Body of pancreas (tissue), 4 donors: ENCODE results near the gene SLC39A10. TPM values are rescaled to one million over a fixed set of nuclear protein-coding genes. Genes with fewer than 3 reads are reported as not detected.
A peak's percentile ranks its signal among the peaks of the same experiment; 100 is the strongest.

Experiments used
- ATAC-seq: fragments of 150-250 bp; one replicate; pipeline ENCODE4 v1.9.1; 2016
- DNase-seq, 4 donors: peaks; one replicate each; pipeline ENCODE4 v3.0.0-alpha.2; 2019
- H3K27ac ChIP-seq, 4 donors: fragments of 200-600 bp; sonication (generic); 1 replicate in 3 of 4; 2 replicates in 1 of 4; pipeline versions ENCODE4 v1.5.1 to v1.6.1; 2016 to 2019; ENCODE audit warnings: mild to moderate bottlenecking in 1 of 4, mixed read lengths in 1 of 4, moderate library complexity in 1 of 4
- H3K27me3 ChIP-seq, 2 donors: fragments of 200-600 bp; sonication (generic); one replicate each; pipeline ENCODE4 v1.6.0; 2016; ENCODE audit warnings: mild to moderate bottlenecking in 1 of 2
- H3K36me3 ChIP-seq, 2 donors: fragments of 200-600 bp; sonication (generic); replicated peaks in 1 of 2; 2 replicates each; pipeline ENCODE4 v1.5.1; 2016; ENCODE audit warnings: low read depth in 2 of 2; ENCODE audit not compliant: insufficient read depth in 1 of 2
- H3K4me1 ChIP-seq: fragments of 200-600 bp; sonication (generic); one replicate; pipeline ENCODE4 v1.6.0; 2016
- H3K4me3 ChIP-seq, 2 donors: fragments of 200-600 bp; sonication (generic); 1 replicate in 1 of 2; 2 replicates in 1 of 2; pipeline ENCODE4 v1.5.1; 2016 to 2019
- H3K9me3 ChIP-seq, 3 donors: fragments of 200-600 bp; sonication (generic); 1 replicate in 2 of 3; 2 replicates in 1 of 3; pipeline ENCODE4 v1.5.1; 2016
- CTCF ChIP-seq, 7 experiments: fragments of 450-650 bp in 4 of 7; fragments of 200-600 bp in 3 of 7; sonication (generic) in 3 of 7; IDR thresholded peaks; one replicate each; pipeline ENCODE4 v1.5.1; 2016 to 2019; ENCODE audit warnings: antibody characterized with exemption in 7 of 7
- POLR2A ChIP-seq, 3 donors: fragments of 450-650 bp; IDR thresholded peaks; one replicate each; pipeline ENCODE4 v1.6.1; 2016; ENCODE audit warnings: antibody characterized with exemption in 3 of 3, mild to moderate bottlenecking in 2 of 3
- WGBS, 2 donors: methylation state at CpG; one replicate each; pipeline ENCODE4 v1.1.5; 2017; 5-methylcytosine and 5-hydroxymethylcytosine counted together
- intact Hi-C: fragments of 100-400 bp; cut with DNase I; formaldehyde crosslinking; loops from one replicate; pipeline ENCODE4 v1.15.1; 2023
- total RNA-seq, 2 donors: library from RNA; depleted of rRNA; stranded (reverse); fragments of >200 nt; gene quantifications; one replicate each; pipeline ENCODE4 v1.1.0, GENCODE V29; 2016

SLC39A10 gene
- total RNA-seq, 2 donors from 2014 or later, result 17.8 to 18.7 TPM

GRCh38 chr2:195657634-195658540 is 861 bp downstream of the SLC39A10 start:
- peak overlapping the region; percentile 70 to 77 for H3K4me3 ChIP-seq
- peak; percentile 18 to 64 (median 56) for TF ChIP-seq POLR2A (IDR thresholded peaks at IDR 0.05)
- TF ChIP-seq CTCF (IDR thresholded peaks at IDR 0.05), result no peak
- H3K9me3 ChIP-seq, result no peaks in the 10 kb centered on the region
- peak overlapping the region; percentile 95 to 100 (median 98) for H3K27ac ChIP-seq
- 0% methylated on average over 5 to 52 of the region's 66 CpGs for WGBS, 2 donors
- peak; percentile 70 to 88 (median 82) for DNase-seq
- peak; percentile 19 for ATAC-seq
- H3K4me1 ChIP-seq, result peaks cover 39% of the 10 kb centered on the region
- intact Hi-C loops, result no loop called here
- no peaks in the 10 kb centered on the region for H3K36me3 ChIP-seq
- no peaks in the 10 kb centered on the region for H3K27me3 ChIP-seq

- DNase-seq, result peak; percentile 18 to 63 (median 38)
- H3K36me3 ChIP-seq, result no peaks in the 10 kb centered on the region
- peaks cover 43% of the 10 kb centered on the region for H3K4me1 ChIP-seq
- 0% methylated on average over 1 of the region's 1 CpG for WGBS, 2 donors
- no peaks in the 10 kb centered on the region for H3K9me3 ChIP-seq
- intact Hi-C loops, result no loop called here
- ATAC-seq, result no peak
- H3K4me3 ChIP-seq, result peak overlapping the region in 1 of 2 donors; percentile 70
- no peaks in the 10 kb centered on the region for H3K27me3 ChIP-seq
- peak overlapping the region; percentile 95 to 100 (median 98) for H3K27ac ChIP-seq
- TF ChIP-seq CTCF (IDR thresholded peaks at IDR 0.05), result no peak
- TF ChIP-seq POLR2A (IDR thresholded peaks at IDR 0.05), result no peak
Measured at GRCh38 chr2:195658541-195658890, 1.5 kb downstream of the SLC39A10 start.

- Histone ChIP-seq H3K4me1 (peaks cover 43% of the 10 kb centered on the region), H3K27ac (peak overlapping the region; percentile 21 to 100 (median 98)), H3K27me3 (no peaks in the 10 kb centered on the region), H3K9me3 (no peaks in the 10 kb centered on the region), H3K4me3 (peak overlapping the region in 1 of 2 donors; percentile 70), H3K36me3 (no peaks in the 10 kb centered on the region)
- no peak for TF ChIP-seq CTCF (IDR thresholded peaks at IDR 0.05)
- TF ChIP-seq POLR2A (IDR thresholded peaks at IDR 0.05), result no peak
- 7 to 11% methylated on average over 5 of the region's 5 CpGs for WGBS, 2 donors
- intact Hi-C loops, result no loop called here
- ATAC-seq (no peak), DNase-seq (no peak)
Measured at GRCh38 chr2:195659114-195659513, 2.1 kb downstream of the SLC39A10 start.

- Histone ChIP-seq H3K9me3 (no peaks in the 10 kb centered on the region), H3K27ac (peak overlapping the region in 1 of 4 donors; percentile 100), H3K36me3 (no peaks in the 10 kb centered on the region), H3K4me1 (peaks cover 48% of the 10 kb centered on the region), H3K4me3 (no peak overlapping the region), H3K27me3 (no peaks in the 10 kb centered on the region)
- ATAC-seq (no peak), DNase-seq (peak; percentile 68 to 81 (median 76))
- TF ChIP-seq POLR2A (IDR thresholded peaks at IDR 0.05), result no peak
- TF ChIP-seq CTCF (IDR thresholded peaks at IDR 0.05), result peak; percentile 63 to 83 (median 74)
- 13 to 22% methylated on average over 6 of the region's 6 CpGs for WGBS, 2 donors
- intact Hi-C loops, result no loop called here
Measured at GRCh38 chr2:195659982-195660890, 3.2 kb downstream of the SLC39A10 start.
